HepG2 (cell line): ENCODE measurements around the gene FAM83D. TPM values are rescaled to one million over a fixed set of nuclear protein-coding genes. Genes with fewer than 3 reads are reported as not detected.

ENCODE experiments used
- KLF9 ChIP-seq: IDR thresholded peaks from 2 replicates; pipeline ENCODE4 v1.6.1; 2016; ENCODE audit warnings: low read depth
- MED13 ChIP-seq: sonication (generic); formaldehyde crosslinking; IDR thresholded peaks from 2 replicates; pipeline ENCODE4 v1.5.0; 2020; ENCODE audit warnings: missing genetic modification reagents
- MXD4 ChIP-seq: IDR thresholded peaks from 2 replicates; pipeline ENCODE4 v1.6.1; 2016; ENCODE audit warnings: mild to moderate bottlenecking, missing biosample characterization, missing genetic modification reagents
- PBX2 ChIP-seq: IDR thresholded peaks from 2 replicates; pipeline ENCODE4 v1.6.1; 2016; ENCODE audit warnings: control low read depth
- RBM39 ChIP-seq: fragments of 200-400 bp; formaldehyde crosslinking; IDR thresholded peaks from one replicate; pipeline ENCODE4 v1.6.1; 2018; ENCODE audit warnings: antibody characterized with exemption, mild to moderate bottlenecking, low read depth, low read length; ENCODE audit not compliant: poor library complexity, severe bottlenecking
- SIN3B ChIP-seq: fragments of 150-350 bp; IDR thresholded peaks from 2 replicates; pipeline ENCODE4 v1.6.1; 2014; ENCODE audit warnings: low read length
- SP2 ChIP-seq: sonication (generic); formaldehyde crosslinking; IDR thresholded peaks from 2 replicates; pipeline ENCODE4 v1.5.1; 2020; ENCODE audit warnings: mild to moderate bottlenecking, missing genetic modification reagents
- TFE3 ChIP-seq: IDR thresholded peaks from 2 replicates; pipeline ENCODE4 v1.6.1; 2016
- XRCC5 ChIP-seq: fragments of 200-400 bp; formaldehyde crosslinking; optimal IDR thresholded peaks from 2 replicates; pipeline ENCODE3; 2017; ENCODE audit warnings: mild to moderate bottlenecking, low read length
- ZBTB2 ChIP-seq: sonication (generic); formaldehyde crosslinking; IDR thresholded peaks from 2 replicates; pipeline ENCODE4 v1.8.0; 2022; ENCODE audit warnings: low read depth, missing genetic modification reagents
- ZBTB38 ChIP-seq: sonication (generic); formaldehyde crosslinking; IDR thresholded peaks from 2 replicates; pipeline ENCODE4 v1.5.1; 2020; ENCODE audit warnings: mild to moderate bottlenecking, missing genetic modification reagents
- ZNF124 ChIP-seq: sonication (generic); formaldehyde crosslinking; IDR thresholded peaks from 2 replicates; pipeline ENCODE4 v1.4.0; 2020; ENCODE audit warnings: missing genetic modification reagents
- ZNF263 ChIP-seq: sonication (generic); formaldehyde crosslinking; IDR thresholded peaks from 2 replicates; pipeline ENCODE4 v1.4.0; 2020; ENCODE audit warnings: missing genetic modification reagents
- ZNF547 ChIP-seq: sonication (generic); formaldehyde crosslinking; IDR thresholded peaks from 2 replicates; pipeline ENCODE4 v1.5.1; 2020; ENCODE audit warnings: mild to moderate bottlenecking, missing genetic modification reagents
- ZNF766 ChIP-seq: sonication (generic); formaldehyde crosslinking; IDR thresholded peaks from 2 replicates; pipeline ENCODE4 v1.5.0; 2020; ENCODE audit warnings: missing genetic modification reagents, borderline replicate concordance
- polyA plus RNA-seq, 8 experiments: library from polyadenylated mRNA; depleted of rRNA in 3 of 8; stranded (reverse) in 7 of 8; unstranded in 1 of 8; fragments of >200 nt; fragmentation: Illumina TruSeq in 4 of 8; extraction: Trizol in 4 of 8; gene quantifications; 2 replicates each; pipeline versions ENCODE4 v1.2.1 to v1.2.3, GENCODE V29; 2011 to 2016; ENCODE audit warnings: low read depth in 4 of 8, missing spikeins in 1 of 8, mixed read lengths in 1 of 8; ENCODE audit not compliant: insufficient read depth in 1 of 8
- total RNA-seq, 5 experiments: library from RNA; depleted of rRNA; stranded (reverse); fragments of >200 nt; fragmentation: Illumina TruSeq; extraction: Trizol; gene quantifications; 2 replicates each; pipeline ENCODE4 v1.2.3, GENCODE V29; 2016; ENCODE audit warnings: low read depth in 1 of 5
- TF ChIP-seq, protein P1 (sequence below): sonication (generic); formaldehyde crosslinking; IDR thresholded peaks from 2 replicates; pipeline ENCODE4 v1.8.1; 2023; ENCODE audit warnings: missing genetic modification reagents, inconsistent platforms, borderline replicate concordance
- TF ChIP-seq, protein P2 (sequence below): sonication (generic); formaldehyde crosslinking; conservative IDR thresholded peaks from 2 replicates; pipeline ENCODE4 v1.8.0; 2022; ENCODE audit warnings: mild to moderate bottlenecking, moderate library complexity, missing genetic modification reagents
- TF ChIP-seq, protein P3 (sequence below), 2 experiments: sonication (generic) in 1 of 2; formaldehyde crosslinking in 1 of 2; IDR thresholded peaks; 2 replicates each; pipeline versions ENCODE4 v1.4.0 to v1.6.1; 2018 to 2020; ENCODE audit warnings: missing genetic modification reagents in 2 of 2, borderline replicate concordance in 1 of 2, low read depth in 1 of 2, mild to moderate bottlenecking in 1 of 2, missing biosample characterization in 1 of 2
- TF ChIP-seq, protein P4 (sequence below): sonication (generic); formaldehyde crosslinking; IDR thresholded peaks from 2 replicates; pipeline ENCODE4 v1.4.0; 2020; ENCODE audit warnings: low read depth, mild to moderate bottlenecking, missing genetic modification reagents

The FAM83D gene
- total and polyA plus RNA-seq, 2 of the 13 experiments (the other 11 are each of a cell fraction or from before 2014, with no cell fraction given) = 51.4 to 64.0 TPM

DNA sequence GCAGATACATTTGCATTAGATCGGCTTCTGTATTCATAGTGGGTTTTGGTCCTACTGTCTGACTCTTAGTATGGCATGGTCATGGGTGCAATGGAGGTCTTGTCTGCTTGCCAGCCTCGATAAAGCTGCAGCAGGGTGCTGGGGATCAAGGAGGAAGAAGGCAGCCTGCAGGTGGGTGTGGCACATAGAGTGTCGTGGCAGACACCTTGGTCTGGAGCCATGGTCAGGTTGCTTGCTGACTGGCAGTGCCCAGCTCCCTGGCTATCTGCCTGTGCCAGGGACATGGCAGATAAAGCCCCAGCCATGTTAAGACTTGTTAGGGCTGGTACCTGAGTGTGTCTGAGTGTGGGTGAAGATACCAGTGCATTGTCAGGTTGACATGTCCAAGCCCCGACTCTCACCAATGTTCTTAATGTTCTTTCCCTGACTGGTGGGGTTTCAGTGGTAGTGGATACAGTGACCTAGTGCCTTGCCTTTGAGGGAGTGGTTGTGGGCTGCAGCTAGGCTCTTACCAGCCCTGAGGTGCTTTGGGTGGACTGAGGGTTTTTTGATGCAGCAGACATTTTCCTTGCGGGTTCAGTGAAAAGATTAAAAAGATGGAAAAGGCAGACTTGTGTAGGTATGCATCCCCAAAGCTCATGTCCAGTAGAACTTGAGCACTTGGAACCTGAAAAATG, 1.8 kb downstream of the FAM83D start (continued):
- TF ChIP-seq ZNF547 (CRISPR knock-in tag) (no peak), ZNF263 (CRISPR knock-in tag) (no peak), MED13 (CRISPR knock-in tag) (no peak), KLF9 (CRISPR knock-in tag) (peak; percentile 79; the same call in 1 of the 2 replicates), ZBTB38 (CRISPR knock-in tag) (0 out of 2 replicates have a peak, but pooled peaks have one; percentile 25), PBX2 (CRISPR knock-in tag) (no peak), MXD4 (no peak), SP2 (CRISPR knock-in tag) (no peak), ZNF766 (no peak), SIN3B (no peak), RBM39 (no peak), XRCC5 (no peak), ZNF124 (CRISPR knock-in tag) (peak; percentile 12; the same call in 1 of the 2 replicates), ZBTB2 (CRISPR knock-in tag) (no peak), TFE3 (CRISPR knock-in tag) (no peak)
- TF ChIP-seq, protein P1, sequence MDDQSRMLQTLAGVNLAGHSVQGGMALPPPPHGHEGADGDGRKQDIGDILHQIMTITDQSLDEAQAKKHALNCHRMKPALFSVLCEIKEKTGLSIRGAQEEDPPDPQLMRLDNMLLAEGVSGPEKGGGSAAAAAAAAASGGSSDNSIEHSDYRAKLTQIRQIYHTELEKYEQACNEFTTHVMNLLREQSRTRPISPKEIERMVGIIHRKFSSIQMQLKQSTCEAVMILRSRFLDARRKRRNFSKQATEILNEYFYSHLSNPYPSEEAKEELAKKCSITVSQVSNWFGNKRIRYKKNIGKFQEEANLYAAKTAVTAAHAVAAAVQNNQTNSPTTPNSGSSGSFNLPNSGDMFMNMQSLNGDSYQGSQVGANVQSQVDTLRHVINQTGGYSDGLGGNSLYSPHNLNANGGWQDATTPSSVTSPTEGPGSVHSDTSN (CRISPR knock-in tag) = no peak
- TF ChIP-seq, protein P2, sequence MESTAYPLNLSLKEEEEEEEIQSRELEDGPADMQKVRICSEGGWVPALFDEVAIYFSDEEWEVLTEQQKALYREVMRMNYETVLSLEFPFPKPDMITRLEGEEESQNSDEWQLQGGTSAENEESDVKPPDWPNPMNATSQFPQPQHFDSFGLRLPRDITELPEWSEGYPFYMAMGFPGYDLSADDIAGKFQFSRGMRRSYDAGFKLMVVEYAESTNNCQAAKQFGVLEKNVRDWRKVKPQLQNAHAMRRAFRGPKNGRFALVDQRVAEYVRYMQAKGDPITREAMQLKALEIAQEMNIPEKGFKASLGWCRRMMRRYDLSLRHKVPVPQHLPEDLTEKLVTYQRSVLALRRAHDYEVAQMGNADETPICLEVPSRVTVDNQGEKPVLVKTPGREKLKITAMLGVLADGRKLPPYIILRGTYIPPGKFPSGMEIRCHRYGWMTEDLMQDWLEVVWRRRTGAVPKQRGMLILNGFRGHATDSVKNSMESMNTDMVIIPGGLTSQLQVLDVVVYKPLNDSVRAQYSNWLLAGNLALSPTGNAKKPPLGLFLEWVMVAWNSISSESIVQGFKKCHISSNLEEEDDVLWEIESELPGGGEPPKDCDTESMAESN (CRISPR knock-in tag) = no peak
- TF ChIP-seq, protein P3, sequence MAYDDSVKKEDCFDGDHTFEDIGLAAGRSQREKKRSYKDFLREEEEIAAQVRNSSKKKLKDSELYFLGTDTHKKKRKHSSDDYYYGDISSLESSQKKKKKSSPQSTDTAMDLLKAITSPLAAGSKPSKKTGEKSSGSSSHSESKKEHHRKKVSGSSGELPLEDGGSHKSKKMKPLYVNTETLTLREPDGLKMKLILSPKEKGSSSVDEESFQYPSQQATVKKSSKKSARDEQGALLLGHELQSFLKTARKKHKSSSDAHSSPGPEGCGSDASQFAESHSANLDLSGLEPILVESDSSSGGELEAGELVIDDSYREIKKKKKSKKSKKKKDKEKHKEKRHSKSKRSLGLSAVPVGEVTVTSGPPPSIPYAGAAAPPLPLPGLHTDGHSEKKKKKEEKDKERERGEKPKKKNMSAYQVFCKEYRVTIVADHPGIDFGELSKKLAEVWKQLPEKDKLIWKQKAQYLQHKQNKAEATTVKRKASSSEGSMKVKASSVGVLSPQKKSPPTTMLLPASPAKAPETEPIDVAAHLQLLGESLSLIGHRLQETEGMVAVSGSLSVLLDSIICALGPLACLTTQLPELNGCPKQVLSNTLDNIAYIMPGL (CRISPR knock-in tag; IDR thresholded peaks at IDR 0.05; ENCODE audit: borderline replicate concordance in 1 of 2, low read depth in 1 of 2) = 0 out of 4 replicates have a peak, but pooled peaks of 1 of the 2 experiments have one; percentile 30
- TF ChIP-seq, protein P4, sequence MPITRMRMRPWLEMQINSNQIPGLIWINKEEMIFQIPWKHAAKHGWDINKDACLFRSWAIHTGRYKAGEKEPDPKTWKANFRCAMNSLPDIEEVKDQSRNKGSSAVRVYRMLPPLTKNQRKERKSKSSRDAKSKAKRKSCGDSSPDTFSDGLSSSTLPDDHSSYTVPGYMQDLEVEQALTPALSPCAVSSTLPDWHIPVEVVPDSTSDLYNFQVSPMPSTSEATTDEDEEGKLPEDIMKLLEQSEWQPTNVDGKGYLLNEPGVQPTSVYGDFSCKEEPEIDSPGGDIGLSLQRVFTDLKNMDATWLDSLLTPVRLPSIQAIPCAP (CRISPR knock-in tag) = no peak
